Endothelial cell of umbilical vein (primary cell): ENCODE data around the gene SLC22A23. TPM values are rescaled to one million over a fixed set of nuclear protein-coding genes. Genes with fewer than 3 reads are reported as not detected.

Source experiments
- BruUV-seq: library from RNA; stranded (reverse); fragments of 400-500 nt; replicated peaks from 2 replicates; lab custom pipeline; 2021; lab: Mats Ljungman, UMichigan
- CTCF ChIA-PET: fragments of 300-600, 350-600 bp; sonication (Branson Sonifier 250); formaldehyde crosslinking; loops from one replicate; lab custom pipeline; 2021; ENCODE audit warnings: antibody characterized with exemption, inconsistent platforms; lab: Charles Lee
- POLR2A ChIA-PET: fragments of 300-600, 350-600 bp; sonication (Branson Sonifier 250); formaldehyde crosslinking; loops from one replicate; lab custom pipeline; 2021; ENCODE audit warnings: antibody characterized with exemption, inconsistent platforms; lab: Charles Lee
- DNase-seq: peaks from one replicate; pipeline ENCODE4 v3.0.0-alpha.2; 2011; ENCODE audit warnings: low read depth, low spot score
- FAIRE-seq: peaks from 2 replicates; lab custom pipeline; 2011; peaks lifted over from hg19 to GRCh38; lab: Jason Lieb, UNC
- H2AFZ ChIP-seq: 2 replicates; pipeline ENCODE4 v1.6.0; 2012; ENCODE audit warnings: low read depth, low read length, control low read depth, inconsistent platforms
- H3K27ac ChIP-seq: 2 replicates; pipeline ENCODE4 v1.5.1; 2011; ENCODE audit warnings: low read depth, mild to moderate bottlenecking, control low read depth, low read length, moderate library complexity; ENCODE audit not compliant: insufficient read depth
- H3K27me3 ChIP-seq, 2 experiments: 2 replicates each; pipeline versions ENCODE4 v1.6.0 to v1.6.1; 2011; ENCODE audit warnings: low read length in 2 of 2, mixed read lengths in 1 of 2; ENCODE audit not compliant: control insufficient read depth in 2 of 2, insufficient read depth in 2 of 2
- H3K36me3 ChIP-seq, 2 experiments: 2 replicates in 1 of 2; 3 replicates in 1 of 2; pipeline ENCODE4 v1.5.1; 2011; ENCODE audit warnings: low read length in 2 of 2, mild to moderate bottlenecking in 1 of 2, moderate library complexity in 1 of 2; ENCODE audit not compliant: control insufficient read depth in 2 of 2, insufficient read depth in 2 of 2; ENCODE audit errors: extremely low read depth in 1 of 2
- H3K4me1 ChIP-seq: 3 replicates; pipeline ENCODE4 v1.5.1; 2011; ENCODE audit warnings: mild to moderate bottlenecking, low read length; ENCODE audit not compliant: control insufficient read depth, insufficient read depth; ENCODE audit errors: extremely low read depth
- H3K4me2 ChIP-seq: 2 replicates; pipeline ENCODE4 v1.6.1; 2011; ENCODE audit warnings: low read length, control low read depth, mixed read lengths; ENCODE audit not compliant: insufficient read depth
- H3K4me3 ChIP-seq, 3 experiments: fragments of 200-600 bp in 1 of 3; sonication (generic), shearing (Covaris generic) in 1 of 3; replicated peaks in 1 of 3; 2 replicates each; pipeline ENCODE4 v1.5.1; 2011 to 2016; ENCODE audit warnings: control low read depth in 3 of 3, low read length in 3 of 3, mild to moderate bottlenecking in 2 of 3, inconsistent platforms in 1 of 3, low read depth in 1 of 3, moderate library complexity in 1 of 3; ENCODE audit not compliant: insufficient read depth in 1 of 3
- H3K79me2 ChIP-seq: 2 replicates; pipeline ENCODE4 v1.6.0; 2012; ENCODE audit warnings: low read length, inconsistent platforms; ENCODE audit not compliant: control insufficient read depth, insufficient read depth
- H3K9ac ChIP-seq: replicated peaks from 2 replicates; pipeline ENCODE3; 2011; ENCODE audit warnings: low read length, control low read depth; ENCODE audit not compliant: insufficient read depth; ENCODE audit errors: extremely low read depth
- H3K9me1 ChIP-seq: replicated peaks from 3 replicates; pipeline ENCODE4 v1.6.0; 2011; ENCODE audit warnings: mild to moderate bottlenecking, low read length; ENCODE audit not compliant: control insufficient read depth, insufficient read depth; ENCODE audit errors: extremely low read depth
- H3K9me3 ChIP-seq: replicated peaks from 2 replicates; pipeline ENCODE4 v1.5.1; 2012; ENCODE audit warnings: low read length, inconsistent platforms; ENCODE audit not compliant: control insufficient read depth, insufficient read depth
- H4K20me1 ChIP-seq: replicated peaks from 2 replicates; pipeline ENCODE3; 2011; ENCODE audit warnings: mild to moderate bottlenecking, low read length; ENCODE audit not compliant: control insufficient read depth, insufficient read depth; ENCODE audit errors: extremely low read depth
- CTCF ChIP-seq, 2 donors: IDR thresholded peaks; 1 replicate in 1 of 2; 2 replicates in 1 of 2; pipeline ENCODE4 v1.5.1; 2011; ENCODE audit warnings: low read length in 2 of 2, mild to moderate bottlenecking in 2 of 2, moderate library complexity in 2 of 2, control low read depth in 1 of 2, inconsistent platforms in 1 of 2, low read depth in 1 of 2; ENCODE audit not compliant: insufficient read depth in 1 of 2; ENCODE audit errors: extremely low read depth in 1 of 2
- EZH2 ChIP-seq: IDR thresholded peaks from 2 replicates; pipeline ENCODE4 v1.6.1; 2012; ENCODE audit warnings: borderline replicate concordance, low read depth, mild to moderate bottlenecking, moderate library complexity, low read length, inconsistent platforms; ENCODE audit not compliant: severe bottlenecking
- GATA2 ChIP-seq: IDR thresholded peaks from 2 replicates; pipeline ENCODE4 v1.7.0; 2011; ENCODE audit warnings: low read depth, mild to moderate bottlenecking, moderate library complexity, mixed read lengths, low read length; ENCODE audit not compliant: insufficient read length, insufficient read depth
- JUN ChIP-seq: IDR thresholded peaks from 2 replicates; pipeline ENCODE4 v1.6.1; 2011; ENCODE audit warnings: borderline replicate concordance, low read depth; ENCODE audit not compliant: insufficient read length, insufficient read depth
- POLR2AphosphoS5 ChIP-seq: IDR thresholded peaks from 2 replicates; pipeline ENCODE4 v1.6.1; 2012; ENCODE audit warnings: low read depth, mild to moderate bottlenecking, control low read depth, low read length, moderate library complexity; ENCODE audit not compliant: insufficient read depth
- dilution Hi-C: fragments of 300-500 bp; cut with MboI; formaldehyde crosslinking; loops from one replicate; pipeline ENCODE4 v1.15.0; 2019; ENCODE audit warnings: low sequenced_read_pairs; ENCODE audit not compliant: extremely low pct_ligation_motif_present
- intact Hi-C: fragments of 100-400 bp; cut with micrococcal nuclease; formaldehyde crosslinking; loops from one replicate; pipeline ENCODE4 v1.10.0; 2022
- polyA plus RNA-seq, 4 experiments: library from polyadenylated mRNA; depleted of rRNA in 3 of 4; stranded (reverse) in 3 of 4; unstranded in 1 of 4; fragments of >200 nt; gene quantifications; 2 replicates each; pipeline versions ENCODE4 v1.2.1 to v1.2.3, GENCODE V29; 2011 to 2012; ENCODE audit warnings: missing spikeins in 1 of 4
- total RNA-seq: library from RNA; stranded (reverse); gene quantifications from 2 replicates; pipeline ENCODE4 v1.2.3, GENCODE V29; 2021

SLC22A23 gene
- total and polyA plus RNA-seq, 2 donors (not counting 3 experiments of a cell fraction or from before 2014, with no cell fraction given) = 4.2 to 14.3 TPM

- no peaks in the 10 kb centered on the region for H3K79me2 ChIP-seq
- BruUV-seq = no TSS peak
- no peaks in the 10 kb centered on the region for H3K9me1 ChIP-seq
Measured at GRCh38 chr6:3449750-3450305, 7.0 kb downstream of the SLC22A23 start.

More at GRCh38 chr6:3449750-3450305, 7.0 kb downstream of the SLC22A23 start:
- H3K4me2 ChIP-seq = no peak overlapping the region
- TF ChIP-seq POLR2AphosphoS5 = no peak
- TF ChIP-seq CTCF (IDR thresholded peaks at IDR 0.05; ENCODE audit: extremely low read depth in 1 of 2, insufficient read depth in 1 of 2, low read depth in 1 of 2, low read length in 2 of 2) = no peak
- no peak for TF ChIP-seq EZH2
- TF ChIP-seq GATA2 = no peak
- TF ChIP-seq JUN = no peak
- intact Hi-C loops (no loop called here), dilution Hi-C loops (no loop called here)
- H3K27ac ChIP-seq = no peak overlapping the region
- H3K27me3 ChIP-seq = peaks cover 7 to 12% of the 10 kb centered on the region in 2 experiments
- H3K36me3 ChIP-seq = no peaks in the 10 kb centered on the region
- no peak for DNase-seq
- H2AFZ ChIP-seq = no peak overlapping the region
- H3K9me3 ChIP-seq = no peaks in the 10 kb centered on the region
- POLR2A ChIA-PET = no interaction called here
- no peak for FAIRE-seq
- no peaks in the 10 kb centered on the region for H4K20me1 ChIP-seq
- no peak overlapping the region for H3K4me3 ChIP-seq
- CTCF ChIA-PET = no interaction called here
- no peak overlapping the region for H3K9ac ChIP-seq
- no peaks in the 10 kb centered on the region for H3K4me1 ChIP-seq
